ENCODE data around the gene WNT7A. TPM values are rescaled to one million over a fixed set of nuclear protein-coding genes. Genes with fewer than 3 reads are reported as not detected.

The WNT7A gene
- total RNA-seq, 2 donors from 2014 or later, result 0.11 TPM; not detected in 1

- 69% methylated on average over 8 of the region's 8 CpGs for WGBS
- Histone ChIP-seq H3K27me3 (replicated peaks; ENCODE audit: insufficient read depth) (no peaks in the 10 kb centered on the region), H3K36me3 (no peaks in the 10 kb centered on the region), H3K27ac (no peak overlapping the region), H3K9me3 (no peaks in the 10 kb centered on the region), H3K4me3 (no peak overlapping the region), H3K4me1 (replicated peaks) (no peaks in the 10 kb centered on the region)
- DNase-seq (ENCODE audit: low spot score), result no peak
- intact Hi-C loops (cut with DNase I), result no loop called here
- TF ChIP-seq POLR2A (IDR thresholded peaks at IDR 0.05) (no peak), POLR2AphosphoS5 (IDR thresholded peaks at IDR 0.05) (no peak), CTCF (IDR thresholded peaks at IDR 0.05) (no peak)
These were observed 68.3 kb downstream of the WNT7A start for GRCh38 chr3:13811614-13812013.

GRCh38 chr3:13808550-13808949 is 71.3 kb downstream of the WNT7A start:
- TF ChIP-seq POLR2A (IDR thresholded peaks at IDR 0.05), result no peak
- no peak for TF ChIP-seq POLR2AphosphoS5 (IDR thresholded peaks at IDR 0.05)
- no peak for TF ChIP-seq CTCF (IDR thresholded peaks at IDR 0.05)
- Histone ChIP-seq H3K4me3 (no peak overlapping the region), H3K9me3 (no peaks in the 10 kb centered on the region), H3K36me3 (no peaks in the 10 kb centered on the region), H3K27ac (no peak overlapping the region), H3K4me1 (replicated peaks) (no peaks in the 10 kb centered on the region), H3K27me3 (replicated peaks; ENCODE audit: insufficient read depth) (no peaks in the 10 kb centered on the region)
- WGBS, result 71% methylated on average over 8 of the region's 8 CpGs
- intact Hi-C loops (cut with DNase I), result no loop called here
- no peak for DNase-seq (ENCODE audit: low spot score)

- H3K27ac ChIP-seq, result no peak overlapping the region
- H3K4me1 ChIP-seq (replicated peaks), result no peaks in the 10 kb centered on the region
- intact Hi-C loops (cut with DNase I), result no loop called here
- no peak overlapping the region for H3K4me3 ChIP-seq
- no peaks in the 10 kb centered on the region for H3K36me3 ChIP-seq
- peaks cover 3% of the 10 kb centered on the region for H3K27me3 ChIP-seq (replicated peaks; ENCODE audit: insufficient read depth)
- no peak for TF ChIP-seq POLR2AphosphoS5 (IDR thresholded peaks at IDR 0.05)
- no peak for TF ChIP-seq POLR2A (IDR thresholded peaks at IDR 0.05)
- 87% methylated on average over 15 of the region's 15 CpGs for WGBS
- no peaks in the 10 kb centered on the region for H3K9me3 ChIP-seq
- no peak for DNase-seq (ENCODE audit: low spot score)
These were observed 78.3 kb downstream of the WNT7A start for GRCh38 chr3:13801361-13802204.

- TF ChIP-seq POLR2AphosphoS5 (IDR thresholded peaks at IDR 0.05) (no peak), CTCF (IDR thresholded peaks at IDR 0.05) (no peak), POLR2A (IDR thresholded peaks at IDR 0.05) (no peak)
- Histone ChIP-seq H3K4me1 (replicated peaks) (no peaks in the 10 kb centered on the region), H3K27ac (no peak overlapping the region), H3K9me3 (no peaks in the 10 kb centered on the region), H3K27me3 (replicated peaks; ENCODE audit: insufficient read depth) (peaks cover 3% of the 10 kb centered on the region), H3K36me3 (no peaks in the 10 kb centered on the region), H3K4me3 (no peak overlapping the region)
- intact Hi-C loops (cut with DNase I), result no loop called here
- 91% methylated on average over 6 of the region's 6 CpGs for WGBS
- no peak for DNase-seq (ENCODE audit: low spot score)
These were observed 79.8 kb downstream of the WNT7A start for GRCh38 chr3:13800064-13800463.

GRCh38 chr3:13798401-13798800 is 81.5 kb downstream of the WNT7A start:
- WGBS, result 72% methylated on average over 11 of the region's 11 CpGs
- DNase-seq (ENCODE audit: low spot score), result no peak
- Histone ChIP-seq H3K36me3 (no peaks in the 10 kb centered on the region), H3K4me1 (replicated peaks) (no peaks in the 10 kb centered on the region), H3K27me3 (replicated peaks; ENCODE audit: insufficient read depth) (peaks cover 5% of the 10 kb centered on the region), H3K9me3 (no peaks in the 10 kb centered on the region), H3K4me3 (no peak overlapping the region), H3K27ac (no peak overlapping the region)
- intact Hi-C loops (cut with DNase I), result no loop called here
- TF ChIP-seq POLR2A (IDR thresholded peaks at IDR 0.05) (no peak), CTCF (IDR thresholded peaks at IDR 0.05) (no peak), POLR2AphosphoS5 (IDR thresholded peaks at IDR 0.05) (no peak)

Data from prostate gland (tissue), 2 donors.